GM10266 (cell line): ENCODE data around the gene GALNT18.

Experiments used
- DNase-seq: peaks from one replicate; pipeline ENCODE4 v3.0.0; 2012; ENCODE audit errors: extremely low spot score
- CTCF ChIP-seq: IDR thresholded peaks from 2 replicates; pipeline ENCODE4 v1.5.1; 2012; ENCODE audit warnings: mild to moderate bottlenecking, low read depth; ENCODE audit not compliant: control insufficient read depth, insufficient read depth; ENCODE audit errors: missing control alignments

GALNT18 gene

GRCh38 chr11:11558396-11558795 lies 63.4 kb downstream of the GALNT18 start:
- no peak for DNase-seq
- TF ChIP-seq CTCF = no peak

- no peak for DNase-seq
- TF ChIP-seq CTCF = no peak
These were observed 66.6 kb downstream of the GALNT18 start for GRCh38 chr11:11555208-11555607.

- DNase-seq = no peak
- no peak for TF ChIP-seq CTCF
These were observed 68.2 kb downstream of the GALNT18 start for GRCh38 chr11:11553573-11553972.

- DNase-seq = no peak
- TF ChIP-seq CTCF = no peak
These were observed 69.2 kb downstream of the GALNT18 start for GRCh38 chr11:11552529-11553087.

GRCh38 chr11:11550534-11550933 lies 71.3 kb downstream of the GALNT18 start:
- no peak for DNase-seq
- no peak for TF ChIP-seq CTCF

- TF ChIP-seq CTCF = no peak
- no peak for DNase-seq
These were observed 76.2 kb downstream of the GALNT18 start for GRCh38 chr11:11545285-11546275.

- TF ChIP-seq CTCF = no peak
- no peak for DNase-seq
These were observed 78.1 kb downstream of the GALNT18 start for GRCh38 chr11:11543656-11544055.
